Stimulated activated CD4-positive, alpha-beta T cell treated with anti-CD3 and anti-CD28 coated beads, Interleukin-2, amount 100 ng/mL, for 48 hours (primary cell): Measurements from ENCODE around the gene SYTL3.

Source experiments
- DNase-seq, 2 donors: peaks; one replicate each; pipeline ENCODE4 v3.0.0-alpha.2; 2020

SYTL3 gene

DNA sequence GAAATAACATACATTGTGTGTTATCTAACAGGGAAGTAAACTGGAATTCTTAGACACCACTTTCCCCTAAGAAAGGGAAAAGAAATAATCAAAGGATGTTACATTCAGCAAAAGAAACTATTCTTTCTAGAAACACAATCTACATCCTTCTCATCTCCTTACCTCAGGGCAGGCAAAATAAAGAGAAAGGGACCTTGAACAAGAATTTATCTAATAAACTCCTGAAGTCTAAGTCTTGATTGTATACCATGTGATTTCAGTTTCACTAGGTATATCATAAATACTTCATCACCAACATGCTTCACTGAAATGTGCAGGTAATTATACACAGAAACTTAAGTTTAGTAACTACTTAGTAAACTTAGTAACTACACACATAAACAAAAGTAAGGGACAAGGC lies 154.4 kb downstream of the SYTL3 start:
- no peak for DNase-seq

DNA sequence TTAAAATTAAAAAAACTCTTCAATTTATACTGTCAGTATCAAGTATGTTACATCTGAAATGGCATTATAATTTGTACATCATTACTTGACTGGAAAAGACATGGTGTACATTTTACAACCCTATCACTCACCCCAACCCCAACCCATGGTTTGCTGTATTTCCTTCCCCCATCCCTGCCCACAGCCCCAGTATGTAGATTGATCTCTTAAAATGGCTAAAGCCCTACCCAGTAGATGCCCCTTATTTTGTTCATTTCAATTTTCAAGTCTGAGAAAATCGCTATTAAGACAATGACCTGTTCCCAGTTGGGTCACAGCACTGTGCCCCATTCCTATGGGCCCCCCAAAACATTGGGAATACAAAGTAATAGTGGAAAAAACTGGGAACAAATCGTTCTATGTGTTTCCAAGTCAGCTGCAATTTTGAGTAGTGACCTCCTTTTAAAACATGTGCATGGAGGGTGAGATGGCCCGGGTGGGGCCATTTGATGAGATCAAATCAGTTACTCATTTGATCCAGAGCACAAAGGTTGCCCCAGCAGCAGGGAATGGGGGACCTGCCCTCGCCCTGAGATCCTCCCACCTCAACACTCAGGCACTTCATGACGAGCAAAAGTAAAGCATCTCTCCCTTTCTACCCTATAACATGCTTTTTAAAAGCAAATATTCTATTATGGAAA lies 156.0 kb downstream of the SYTL3 start:
- DNase-seq: no peak

DNA sequence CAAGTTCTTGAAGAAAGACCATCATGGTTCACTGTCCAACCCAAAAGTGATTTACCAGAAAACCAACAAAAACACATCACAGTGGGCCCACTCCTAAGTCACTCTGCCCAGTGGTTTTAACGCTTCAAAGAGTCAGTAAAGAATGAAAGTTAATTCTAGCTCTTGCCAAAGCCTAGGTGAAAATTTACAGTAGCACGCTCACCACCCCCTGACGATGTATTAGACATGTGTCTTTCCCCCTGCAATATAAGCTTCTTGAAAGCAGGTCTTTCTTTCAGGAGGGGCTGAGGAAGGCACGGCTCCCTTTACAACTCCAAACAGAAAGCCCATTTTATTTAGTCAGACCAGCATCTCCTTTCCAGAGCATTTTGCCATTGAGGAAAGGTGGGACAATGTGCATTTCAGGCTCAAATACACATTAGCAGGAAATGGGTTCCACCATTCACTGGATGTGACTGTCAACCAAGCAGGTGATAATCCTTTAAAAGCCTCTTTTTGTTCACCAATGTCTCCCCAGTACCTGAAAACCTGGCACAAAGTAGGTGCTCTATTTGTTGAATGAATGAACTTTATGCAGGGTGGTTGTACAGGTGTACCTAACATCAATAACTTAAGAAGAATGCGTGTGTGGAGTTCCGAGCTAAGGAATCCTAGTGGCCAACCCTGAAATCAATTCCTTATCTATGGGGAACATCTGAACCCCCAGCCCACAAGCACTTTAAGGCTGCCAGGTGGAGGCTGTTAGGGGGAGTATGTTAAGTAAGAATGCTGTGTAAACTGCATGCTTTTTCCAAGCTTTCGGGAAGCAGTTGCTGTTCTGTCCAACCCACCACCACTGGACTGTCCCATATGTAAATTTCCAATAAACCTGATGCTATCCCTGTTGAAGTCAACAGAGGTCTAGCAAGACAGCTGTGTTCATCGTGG lies 157.9 kb downstream of the SYTL3 start:
- DNase-seq: no peak

DNA sequence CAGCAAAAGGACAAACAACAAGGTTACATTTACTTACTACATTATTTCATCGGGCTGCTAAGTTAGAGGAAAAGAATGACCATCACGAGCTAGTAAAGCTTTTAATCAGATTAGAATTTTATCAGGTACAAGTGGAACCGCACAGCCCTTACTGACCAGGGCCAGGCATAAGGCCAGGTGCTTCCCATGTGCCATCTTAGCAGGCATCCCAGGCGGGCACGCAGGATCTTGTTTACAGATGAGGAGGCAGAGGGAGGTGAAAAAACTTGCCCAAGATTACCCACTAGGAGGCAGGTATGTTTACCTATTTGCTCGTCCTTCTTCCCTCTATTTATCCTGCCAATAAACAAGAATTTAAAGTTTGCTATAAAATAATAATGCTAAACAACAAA lies 158.6 kb downstream of the SYTL3 start:
- no peak for DNase-seq

DNA sequence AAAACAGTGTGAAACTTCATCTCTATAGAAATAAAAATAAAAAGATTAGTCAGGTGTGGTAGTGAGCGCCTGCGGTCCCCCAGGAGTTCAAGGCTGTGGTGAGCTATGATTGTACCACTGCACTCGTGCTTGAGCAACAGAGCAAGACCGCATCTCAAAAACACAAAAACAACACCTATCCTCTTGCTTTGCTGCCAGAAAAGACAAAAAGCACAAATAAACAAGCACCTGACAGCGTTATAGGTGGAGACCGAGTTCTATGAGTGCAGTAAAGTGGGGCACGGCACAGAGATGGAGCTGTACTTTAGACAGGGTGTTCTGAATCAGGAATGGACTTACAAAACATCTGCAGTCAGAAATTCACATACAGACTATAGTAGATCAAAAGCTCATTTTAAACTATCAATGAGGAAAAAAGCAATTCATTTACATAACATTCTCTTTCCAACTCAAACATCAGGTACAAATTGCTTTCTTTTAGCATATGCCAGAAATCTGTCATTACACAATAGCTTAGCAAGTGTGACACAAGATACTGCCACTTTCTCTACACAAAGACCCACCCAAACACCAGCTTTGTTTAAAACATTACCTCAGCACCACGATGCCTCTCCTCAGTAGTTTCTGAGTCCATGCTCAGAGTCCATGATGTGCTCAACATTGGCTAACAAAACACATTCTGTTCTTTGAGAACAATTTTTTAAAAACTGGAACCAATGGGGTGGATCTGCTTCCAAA lies 159.3 kb downstream of the SYTL3 start:
- DNase-seq: no peak

DNA sequence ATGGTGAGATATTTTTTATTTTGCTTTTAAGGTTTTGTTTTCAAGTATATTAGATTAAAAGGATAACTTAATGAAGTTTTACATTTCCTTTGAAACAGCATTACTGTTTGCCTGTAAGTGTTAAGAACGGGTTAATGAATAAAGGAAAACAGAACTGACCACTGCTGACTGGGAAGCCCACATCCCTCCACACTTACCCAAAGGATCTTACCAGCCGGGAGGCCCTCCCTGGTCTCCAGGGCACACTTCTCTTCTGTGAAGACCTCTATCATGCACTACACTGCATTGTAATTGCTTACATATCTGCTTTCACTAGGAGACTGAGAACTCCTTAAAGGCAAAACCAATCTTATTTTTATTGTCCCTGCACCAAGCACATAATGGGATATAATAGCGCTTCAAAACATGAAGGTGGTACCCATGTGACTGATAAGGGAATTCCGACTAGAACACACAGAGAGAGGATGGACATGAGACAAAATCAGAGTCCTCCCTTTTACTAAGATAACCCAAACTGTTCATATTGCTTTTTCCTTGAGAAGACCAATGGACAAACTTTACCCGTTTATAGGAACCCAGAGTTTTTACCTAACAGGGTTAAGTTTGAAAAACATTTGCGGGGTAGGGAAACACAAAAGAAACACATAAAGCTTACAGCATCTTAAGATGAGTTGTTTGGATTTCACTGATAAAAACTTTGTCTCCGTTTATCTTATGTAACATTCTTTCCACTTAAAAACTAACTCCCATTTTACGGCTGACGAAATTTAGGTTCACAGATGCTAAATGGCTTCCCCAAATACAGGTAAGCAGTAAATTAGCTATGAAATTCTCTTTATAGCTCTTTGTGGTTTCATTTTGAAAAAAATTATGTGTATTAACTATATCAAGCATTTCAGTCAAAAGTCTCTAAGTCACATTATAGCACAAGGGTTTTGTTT lies 160.6 kb downstream of the SYTL3 start:
- no peak for DNase-seq

DNA sequence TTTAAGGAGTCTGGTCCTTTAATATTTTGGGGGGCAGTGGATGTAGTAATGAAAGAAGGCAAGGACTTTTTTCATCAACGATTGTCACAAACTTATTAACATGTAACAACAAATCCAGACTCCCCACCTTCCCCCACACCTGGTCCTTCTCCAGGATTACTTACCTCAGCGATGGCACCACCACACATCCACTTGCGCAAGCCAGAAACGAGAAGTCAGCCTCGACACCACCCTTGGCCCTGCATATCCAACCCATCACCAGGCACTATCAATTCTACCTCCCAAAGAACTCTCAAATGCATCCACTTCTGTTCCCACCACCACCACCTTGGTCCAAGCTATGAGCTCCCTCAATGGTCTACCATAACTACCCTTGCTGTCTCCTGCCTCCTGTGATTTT lies 162.8 kb downstream of the SYTL3 start:
- DNase-seq: no peak

DNA sequence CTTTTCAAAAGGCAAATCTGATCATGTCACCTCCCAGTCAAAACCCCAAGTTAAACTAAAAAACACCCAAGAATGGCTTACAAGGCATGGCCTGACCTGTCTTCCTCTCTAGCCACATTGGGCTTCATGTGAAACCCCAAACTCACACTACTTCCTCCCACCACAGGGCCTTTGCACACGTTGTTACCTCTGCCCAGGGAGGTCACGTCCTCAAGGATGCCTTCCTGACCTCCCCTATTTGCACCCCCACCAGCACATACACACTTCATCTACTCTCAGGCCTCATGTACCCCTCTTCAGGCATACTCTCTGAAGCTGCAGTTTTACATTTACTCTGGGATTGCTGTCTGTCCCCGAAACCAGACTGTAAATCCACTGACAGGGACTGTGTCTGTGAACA lies 163.2 kb downstream of the SYTL3 start:
- DNase-seq: no peak
